ENCODE results near the gene PRSS57.
A peak's percentile ranks its signal among the peaks of the same experiment; 100 is the strongest.

Gene PRSS57

DNA sequence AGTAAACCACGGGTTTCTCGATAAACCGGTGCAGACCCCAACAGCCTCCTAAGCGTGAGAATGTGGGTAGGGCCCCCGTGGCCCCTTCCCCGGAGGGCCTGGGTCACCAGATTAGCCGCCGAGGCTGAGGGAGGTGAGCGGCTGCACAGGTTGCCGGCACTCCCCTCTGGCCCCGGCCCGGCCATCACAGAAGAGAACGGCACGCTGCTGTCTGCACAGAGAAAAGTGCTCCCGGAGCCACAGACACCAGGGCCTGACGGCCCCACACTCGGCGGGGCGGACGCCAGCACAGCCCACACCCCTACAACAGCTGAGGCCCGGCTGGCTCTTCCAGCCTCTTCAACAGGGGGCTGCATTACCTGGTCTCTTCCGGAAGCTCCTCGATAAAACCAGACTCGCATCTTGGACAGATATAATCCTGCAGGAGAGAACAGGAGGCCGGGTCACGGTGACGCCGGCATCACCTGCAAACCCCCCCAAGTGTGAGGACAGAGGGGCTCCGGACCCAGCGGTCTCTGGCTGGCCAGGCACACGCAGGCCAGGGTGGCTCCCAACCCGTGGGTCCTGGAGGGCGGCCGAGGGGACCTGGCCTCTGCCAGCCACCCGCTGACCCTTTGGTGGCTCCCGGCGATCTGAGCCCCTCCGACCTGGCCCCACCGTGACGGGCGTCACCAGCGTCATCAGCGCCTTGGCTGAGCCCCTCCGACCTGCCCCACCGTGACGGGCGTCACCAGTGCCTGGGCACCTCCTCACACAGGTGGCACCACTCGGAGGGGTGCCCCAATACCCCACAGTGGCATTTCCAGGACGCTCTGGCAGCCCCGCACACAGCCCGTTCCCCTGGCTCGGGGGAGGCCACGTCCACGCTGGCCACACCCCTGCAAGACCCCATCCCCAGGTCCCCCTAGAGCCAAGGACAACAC lies 42.5 kb downstream of the PRSS57 start:
- DNase-seq (ENCODE audit: low read depth in 2 of 2) = no peak

DNA sequence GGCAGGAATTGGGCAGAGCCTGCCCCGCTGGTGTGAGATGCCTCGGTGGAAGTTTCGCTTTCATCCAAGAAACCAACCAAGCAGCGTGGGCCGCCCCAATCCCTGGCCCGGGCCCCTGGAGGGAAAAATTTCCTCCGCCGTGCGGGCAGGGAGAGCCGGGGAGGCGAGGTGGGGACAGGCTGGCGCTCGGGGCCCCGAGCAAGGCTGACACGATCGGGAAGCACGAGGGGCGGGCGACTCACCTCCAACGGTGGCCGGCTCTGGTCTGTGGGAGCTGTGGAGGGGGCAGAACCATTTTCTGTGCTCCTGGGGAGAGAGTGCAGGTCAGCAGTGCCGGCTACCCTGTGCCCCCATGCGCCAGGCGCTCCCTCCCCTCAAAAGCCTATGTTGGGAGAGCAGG lies 43.3 kb downstream of the PRSS57 start:
- no peak for DNase-seq (ENCODE audit: low read depth in 2 of 2)

DNA sequence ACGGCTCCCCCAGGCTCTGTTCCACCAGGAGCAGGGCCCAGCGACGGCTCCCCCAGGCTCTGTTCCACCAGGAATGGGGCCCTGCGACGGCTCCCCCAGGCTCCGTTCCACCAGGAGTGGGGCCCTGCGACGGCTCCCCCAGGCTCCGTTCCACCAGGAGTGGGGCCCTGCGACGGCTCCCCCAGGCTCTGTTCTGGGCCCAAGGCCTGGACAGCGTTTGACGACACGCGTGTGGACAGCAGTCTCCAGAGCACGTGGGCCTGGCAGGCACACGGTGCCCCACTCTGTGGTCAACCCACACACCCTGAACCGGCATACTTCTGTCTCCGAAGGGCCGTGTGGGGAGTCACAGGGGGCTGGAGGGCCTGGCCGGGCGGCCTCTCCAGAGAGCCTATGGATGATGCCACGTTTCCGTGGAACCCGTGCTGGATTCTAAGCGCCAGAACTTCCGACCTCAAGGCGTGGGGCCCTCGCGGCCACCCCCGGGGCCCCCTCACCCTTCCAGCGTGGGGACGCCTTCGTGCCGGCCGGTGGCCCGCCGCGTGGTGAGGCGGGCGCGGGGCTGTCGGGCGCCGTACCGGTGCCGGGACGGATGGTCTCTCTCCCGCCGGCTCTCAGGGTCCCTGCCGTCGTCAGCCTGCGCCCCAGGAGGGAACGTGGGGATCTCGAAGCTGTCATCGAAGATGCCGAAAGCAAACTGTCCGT lies 44.0 kb downstream of the PRSS57 start:
- no peak for DNase-seq (ENCODE audit: low read depth in 2 of 2)

DNA sequence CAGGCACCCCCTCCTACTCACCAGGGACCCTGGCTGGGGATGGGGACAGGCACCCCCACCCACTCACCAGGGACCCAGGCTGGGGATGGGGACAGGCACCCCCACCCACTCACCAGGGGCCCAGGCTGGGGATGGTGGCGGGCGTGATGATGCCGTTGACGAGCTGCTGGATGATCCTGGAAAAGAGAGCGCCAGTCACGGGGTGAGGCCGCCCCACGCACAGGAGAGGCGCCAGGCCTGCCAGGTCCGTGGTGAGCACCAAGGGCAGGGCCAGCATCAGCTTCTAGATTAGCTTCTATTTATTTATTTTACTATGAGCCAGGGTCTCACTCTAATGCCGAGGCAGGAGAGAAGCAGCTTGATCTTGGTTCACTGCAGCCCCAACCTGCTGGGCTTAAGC lies 45.1 kb downstream of the PRSS57 start:
- DNase-seq (ENCODE audit: low read depth in 2 of 2) = no peak

DNA sequence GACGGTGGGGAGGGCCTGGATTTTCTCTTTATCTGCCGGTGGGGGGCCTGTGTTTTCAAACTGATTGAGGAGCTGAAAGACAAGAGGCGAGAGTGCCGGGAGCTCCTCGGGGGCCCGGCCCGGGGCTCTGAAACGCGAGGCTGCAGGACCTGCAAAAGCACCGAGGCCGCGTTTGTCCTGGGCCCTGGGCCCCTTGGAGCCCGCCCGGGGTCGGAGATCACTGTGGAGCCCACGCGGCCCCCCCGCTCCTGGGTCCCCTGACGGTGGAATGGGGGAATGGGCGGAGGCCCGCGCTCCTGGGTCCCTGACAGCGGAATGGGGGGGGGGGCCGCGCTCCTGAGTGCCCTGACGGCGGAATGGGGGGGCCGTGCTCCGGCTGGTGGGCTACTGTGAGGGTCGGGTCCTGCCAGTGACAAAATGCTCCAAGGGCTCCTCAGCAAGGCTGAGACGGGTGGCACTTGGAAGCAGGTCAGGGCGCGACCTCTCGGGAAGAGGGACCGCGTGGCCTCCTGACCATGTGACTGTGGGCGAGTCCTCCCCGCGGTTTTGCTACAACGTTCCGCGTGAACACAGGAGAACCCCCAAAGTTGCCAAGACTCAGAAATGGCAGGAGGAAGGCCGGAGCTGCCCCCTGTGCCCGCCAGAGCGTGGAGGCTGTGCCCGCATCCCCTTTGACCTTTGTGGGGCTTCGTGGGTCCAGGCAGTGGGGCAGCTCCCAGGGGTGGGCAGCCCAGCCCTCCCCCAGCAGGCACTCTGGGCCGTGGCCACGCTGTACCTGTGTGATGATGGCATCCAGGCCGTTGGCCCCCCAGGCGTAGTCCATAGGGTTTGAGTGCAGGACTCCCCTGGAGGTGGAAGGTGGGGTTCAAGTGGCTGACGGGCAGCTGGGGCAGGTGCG lies 46.1 kb downstream of the PRSS57 start:
- DNase-seq (ENCODE audit: low read depth in 2 of 2) = no peak

DNA sequence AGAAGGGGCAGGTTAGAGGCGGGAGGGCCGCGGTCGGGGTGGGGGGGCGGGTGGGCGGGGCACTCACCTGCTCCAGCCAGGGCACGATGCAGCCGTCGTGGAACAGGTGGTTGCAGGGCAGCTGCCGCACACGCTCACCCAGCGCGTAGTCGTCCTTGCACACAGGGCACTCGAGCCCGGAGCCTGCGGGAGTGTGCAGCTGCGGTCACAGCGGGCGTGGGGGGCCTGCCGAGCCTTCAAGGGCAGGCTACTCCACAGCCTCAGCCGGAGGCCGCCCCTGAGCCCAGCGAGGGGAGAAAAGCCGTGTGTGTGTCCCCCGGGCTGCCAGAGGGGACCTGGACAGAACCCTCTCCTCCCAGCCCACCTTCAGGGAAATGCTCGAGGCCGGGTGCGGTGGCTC lies 46.9 kb downstream of the PRSS57 start:
- no peak for DNase-seq (ENCODE audit: low read depth in 2 of 2)

DNA sequence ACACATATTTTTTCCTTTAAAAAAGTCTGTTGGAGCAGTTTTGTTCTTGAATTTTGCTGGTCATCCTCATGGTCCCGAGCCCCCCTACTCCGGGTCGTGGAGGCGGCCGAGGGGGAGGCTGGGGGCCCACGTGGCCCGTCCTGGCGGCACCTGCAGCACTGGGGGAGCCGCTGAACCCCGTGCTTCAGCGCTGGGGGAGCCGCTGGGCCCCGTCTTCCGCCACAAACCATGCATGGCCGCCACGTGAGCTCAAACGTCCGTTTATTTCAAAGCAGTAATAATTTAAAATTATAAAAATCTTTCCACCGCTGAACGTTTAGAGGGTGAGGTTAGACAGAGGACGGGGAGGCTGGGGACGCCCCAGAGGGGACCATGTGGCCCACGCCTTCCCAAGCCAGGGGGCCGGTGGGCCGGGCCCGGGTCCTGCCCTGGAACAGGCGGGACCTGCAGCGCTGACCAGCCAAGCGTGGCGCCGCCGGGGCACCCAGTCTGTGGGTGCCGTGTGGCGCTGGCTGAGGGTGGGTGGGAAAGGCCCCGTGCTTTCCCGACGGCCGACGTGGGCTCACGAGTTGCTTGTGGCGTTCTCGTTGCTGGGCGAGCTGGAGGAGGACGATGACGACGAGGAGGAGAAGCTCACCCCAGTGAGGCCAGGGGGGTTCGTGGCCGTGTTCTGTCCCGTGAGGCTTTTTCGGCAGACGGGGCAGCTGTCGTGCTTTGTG lies 47.5 kb downstream of the PRSS57 start:
- DNase-seq (ENCODE audit: low read depth in 2 of 2) = no peak

DNA sequence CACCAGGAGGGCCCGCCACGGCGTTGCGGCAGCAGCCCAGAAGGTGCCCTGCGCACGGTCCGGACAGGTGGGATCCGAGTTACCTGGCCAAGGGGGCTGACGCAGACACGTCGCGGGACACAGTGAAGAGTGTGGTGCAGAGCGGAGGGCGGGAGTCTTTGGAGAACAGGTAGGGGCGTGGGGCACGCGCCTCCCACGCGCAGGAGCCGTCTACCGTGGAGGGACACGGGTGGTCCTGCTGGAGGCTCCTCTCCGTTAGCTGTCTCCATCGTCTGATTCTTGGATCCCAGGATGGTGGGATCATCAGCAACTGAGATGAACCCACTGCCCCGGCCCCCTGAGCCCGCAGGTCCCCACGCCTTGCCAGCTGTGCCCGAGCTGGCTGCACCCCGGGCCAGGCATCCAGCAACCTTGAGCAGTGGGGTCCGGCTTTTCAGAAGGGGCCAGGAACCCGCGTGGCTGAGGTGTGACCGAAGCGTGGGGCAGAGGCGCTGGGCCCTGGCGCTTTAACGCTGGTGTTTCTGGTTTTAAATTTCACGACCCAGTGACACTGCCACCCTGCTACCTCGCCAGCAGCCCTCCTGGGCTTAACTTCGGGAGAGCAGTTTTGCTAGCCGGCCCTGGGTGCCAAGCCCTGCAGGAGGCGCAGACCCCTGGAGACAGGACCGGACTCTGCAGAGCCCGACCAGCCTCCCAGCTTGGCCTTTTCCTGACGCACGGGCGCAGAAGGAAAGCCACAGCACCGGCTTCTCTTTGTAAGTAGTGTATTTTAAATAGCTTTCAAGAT lies 48.3 kb downstream of the PRSS57 start:
- DNase-seq (ENCODE audit: low read depth in 2 of 2) = no peak

DNA sequence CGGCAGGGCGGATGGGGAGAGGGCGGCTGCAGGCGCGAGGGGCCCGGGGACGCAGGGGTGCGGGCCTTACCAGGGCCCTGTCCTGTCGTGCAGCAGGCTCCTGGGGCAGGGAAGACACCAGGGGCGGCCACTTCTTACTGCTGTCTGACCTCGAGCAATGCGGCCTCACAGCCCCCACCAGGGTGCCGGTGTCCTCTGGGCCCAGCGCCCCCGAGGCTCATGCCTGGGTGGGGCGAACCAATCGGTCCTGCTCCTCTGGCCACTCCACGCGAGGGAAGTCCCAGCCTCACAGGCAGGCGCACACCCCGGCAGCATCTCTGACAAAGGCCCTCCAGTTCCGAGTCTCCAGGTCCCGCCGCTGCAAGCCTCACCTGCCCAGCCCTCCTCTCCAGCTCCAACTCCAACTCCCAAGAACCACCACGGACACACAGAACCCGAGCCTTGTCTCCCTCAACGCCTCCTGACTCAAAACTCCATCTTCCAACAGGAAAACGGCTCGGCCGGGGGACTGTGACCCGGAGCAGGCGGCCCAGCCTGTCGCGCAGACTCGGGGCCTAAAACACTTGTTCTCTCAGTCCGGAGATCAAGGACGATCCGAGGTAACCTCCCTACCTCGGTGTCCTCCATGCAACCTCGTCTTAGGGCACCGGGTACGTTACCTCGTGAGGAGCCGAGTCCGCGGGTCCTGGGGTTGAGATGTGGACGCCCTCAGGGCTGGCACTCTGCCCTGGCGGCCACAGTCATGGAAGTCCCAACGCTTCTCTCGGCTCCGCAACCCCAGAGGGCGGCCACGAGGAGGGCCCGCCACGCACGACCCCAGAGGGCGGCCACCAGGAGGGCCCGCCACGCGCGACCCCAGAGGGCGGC lies 49.1 kb downstream of the PRSS57 start:
- no peak for DNase-seq (ENCODE audit: low read depth in 2 of 2)

DNA sequence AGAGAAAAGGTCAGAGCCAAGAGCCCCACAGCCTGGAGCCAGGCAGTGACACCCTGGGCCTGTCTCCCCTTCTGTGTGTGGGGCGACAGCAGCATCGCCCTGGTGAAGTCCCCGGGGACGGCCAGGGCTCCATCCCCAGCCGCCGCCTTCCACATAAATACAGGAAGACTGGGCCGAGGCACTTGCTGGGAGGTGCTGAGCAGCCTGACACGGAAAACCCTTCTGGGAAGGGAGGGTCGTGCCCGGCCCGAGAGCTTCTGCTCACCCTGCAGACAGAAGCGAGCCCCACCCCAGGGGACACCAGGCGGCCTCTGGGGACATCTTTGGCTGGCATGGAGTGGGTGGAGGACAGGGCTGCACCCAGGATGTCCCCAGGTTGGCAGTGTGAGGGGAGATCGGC lies 50.5 kb downstream of the PRSS57 start:
- no peak for DNase-seq (ENCODE audit: low read depth in 2 of 2)

DNA sequence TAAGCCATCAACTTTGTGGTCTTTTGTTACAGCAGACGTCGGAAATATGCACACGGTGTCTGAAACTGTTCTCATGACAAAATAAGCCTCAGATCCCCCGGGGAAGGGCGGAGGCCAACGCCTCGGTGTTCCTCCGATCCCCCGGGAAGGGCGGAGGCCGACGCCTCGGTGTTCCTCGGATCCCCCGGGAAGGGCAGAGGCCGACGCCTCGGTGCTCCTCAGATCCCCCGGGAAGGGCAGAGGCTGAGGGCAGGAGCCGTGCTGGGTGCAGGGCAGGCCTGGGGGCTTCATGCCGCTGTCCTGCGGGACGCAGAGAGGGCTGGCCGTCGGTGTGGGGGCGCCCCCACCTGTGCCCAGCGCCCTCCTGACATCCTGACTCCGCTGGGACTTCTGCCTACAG lies 50.9 kb downstream of the PRSS57 start:
- DNase-seq (ENCODE audit: low read depth in 2 of 2) = no peak

DNA sequence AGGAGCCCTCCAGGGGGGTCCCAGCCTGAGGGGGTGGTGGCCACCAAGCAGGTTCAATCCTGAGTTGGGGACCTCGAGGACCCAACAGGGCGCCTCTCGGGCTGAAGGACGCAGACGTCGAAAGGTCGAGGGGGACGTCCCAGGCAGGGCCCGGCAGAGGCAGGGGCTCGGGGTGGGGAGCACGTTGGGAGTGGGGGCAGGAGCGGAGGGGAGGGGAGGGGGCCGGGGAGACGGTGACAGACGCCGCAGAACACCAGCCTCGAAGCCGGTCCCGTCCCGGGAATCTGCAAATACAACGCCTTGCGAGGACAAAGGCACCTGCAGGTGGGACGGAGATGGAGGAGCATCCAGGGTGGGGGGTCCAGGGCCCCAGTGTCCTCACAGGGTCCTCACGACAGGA lies 51.5 kb downstream of the PRSS57 start:
- DNase-seq (ENCODE audit: low read depth in 2 of 2) = no peak

DNA sequence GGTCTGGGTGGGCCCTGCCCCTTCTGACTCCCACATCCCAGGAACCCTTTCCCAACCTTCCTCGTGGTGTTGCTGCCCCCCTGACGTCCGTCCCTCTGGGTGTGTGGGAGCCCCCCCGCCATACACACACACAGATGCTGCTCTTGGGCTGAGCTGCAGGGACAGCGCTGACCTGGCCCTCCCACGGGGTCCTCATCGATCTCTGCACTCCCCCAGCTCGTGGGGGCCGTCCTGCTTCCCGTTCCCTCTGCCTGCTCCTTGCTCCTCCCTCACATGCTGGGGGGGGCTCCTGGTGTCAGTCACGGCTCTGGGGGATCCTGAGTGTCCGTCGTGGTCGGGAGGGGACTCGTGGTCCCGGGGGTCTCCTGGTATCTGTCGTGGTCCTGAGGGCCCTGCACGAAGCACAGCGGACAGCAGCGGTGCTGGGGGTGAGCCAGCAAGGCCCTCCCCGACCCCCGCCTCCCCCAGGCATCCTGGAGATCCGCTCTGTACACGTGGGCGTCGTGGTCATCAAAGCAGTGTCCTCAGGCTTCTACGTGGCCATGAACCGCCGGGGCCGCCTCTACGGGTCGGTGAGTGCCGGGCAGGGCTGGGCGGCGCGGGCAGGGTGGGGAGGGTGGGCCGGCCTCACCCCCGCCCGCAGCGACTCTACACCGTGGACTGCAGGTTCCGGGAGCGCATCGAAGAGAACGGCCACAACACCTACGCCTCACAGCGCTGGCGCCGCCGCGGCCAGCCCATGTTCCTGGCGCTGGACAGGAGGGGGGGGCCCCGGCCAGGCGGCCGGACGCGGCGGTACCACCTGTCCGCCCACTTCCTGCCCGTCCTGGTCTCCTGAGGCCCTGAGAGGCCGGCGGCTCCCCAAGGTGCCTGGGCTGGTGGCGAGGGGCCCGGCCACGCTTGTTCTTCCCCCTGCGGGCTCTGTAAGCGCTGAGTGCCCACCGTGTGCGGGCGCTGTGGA lies 52.2 kb downstream of the PRSS57 start:
- DNase-seq (ENCODE audit: low read depth in 2 of 2) = no peak

DNA sequence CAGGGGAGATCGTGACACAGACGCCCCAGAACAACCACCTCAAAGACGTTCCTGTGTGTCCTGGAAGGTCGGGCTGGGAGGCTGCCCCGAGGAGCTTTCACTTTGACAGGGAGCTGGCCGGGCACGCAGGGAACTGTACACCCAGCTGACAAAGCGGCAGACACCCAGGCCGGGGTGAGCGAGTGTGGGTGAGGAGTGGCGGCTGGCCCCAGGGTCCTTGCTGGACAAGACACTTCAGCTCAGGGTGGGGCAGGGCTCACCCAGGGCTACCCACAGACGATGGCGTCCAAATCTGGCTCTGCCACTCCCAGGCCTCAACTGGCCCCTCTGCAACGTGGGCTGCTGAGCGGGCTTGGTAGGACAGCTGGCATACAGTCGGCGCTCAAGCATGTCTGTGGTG lies 53.5 kb downstream of the PRSS57 start:
- no peak for DNase-seq (ENCODE audit: low read depth in 2 of 2)

DNA sequence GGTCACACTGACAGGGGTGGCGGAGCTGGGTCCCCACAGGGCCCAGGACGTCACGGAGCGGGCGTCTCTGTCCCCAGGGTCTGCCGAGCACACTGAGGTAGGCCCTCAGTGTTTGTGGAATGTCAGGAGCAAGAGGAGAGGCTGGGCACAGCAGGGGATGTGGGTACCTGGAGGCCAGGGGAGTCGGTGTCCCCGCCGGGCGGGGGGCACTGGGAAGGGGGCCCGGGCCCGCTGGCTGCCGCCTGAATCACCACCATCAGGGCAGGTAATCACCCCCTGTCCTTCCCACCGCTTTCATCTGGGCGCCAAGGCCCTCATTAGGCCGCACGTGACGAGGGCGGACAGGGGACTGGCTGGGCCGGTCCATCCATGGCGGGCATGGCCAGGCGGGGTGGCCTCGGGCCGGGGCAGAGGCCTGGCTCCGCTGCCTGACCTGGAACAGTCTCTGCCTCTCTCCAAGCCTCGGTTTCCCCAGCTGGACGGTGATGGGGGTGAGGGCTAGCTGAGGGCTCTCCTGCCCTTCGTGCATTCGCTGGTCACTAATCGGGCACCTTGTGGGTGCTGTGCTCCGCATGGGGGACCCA lies 54.6 kb downstream of the PRSS57 start:
- no peak for DNase-seq (ENCODE audit: low read depth in 2 of 2)

DNA sequence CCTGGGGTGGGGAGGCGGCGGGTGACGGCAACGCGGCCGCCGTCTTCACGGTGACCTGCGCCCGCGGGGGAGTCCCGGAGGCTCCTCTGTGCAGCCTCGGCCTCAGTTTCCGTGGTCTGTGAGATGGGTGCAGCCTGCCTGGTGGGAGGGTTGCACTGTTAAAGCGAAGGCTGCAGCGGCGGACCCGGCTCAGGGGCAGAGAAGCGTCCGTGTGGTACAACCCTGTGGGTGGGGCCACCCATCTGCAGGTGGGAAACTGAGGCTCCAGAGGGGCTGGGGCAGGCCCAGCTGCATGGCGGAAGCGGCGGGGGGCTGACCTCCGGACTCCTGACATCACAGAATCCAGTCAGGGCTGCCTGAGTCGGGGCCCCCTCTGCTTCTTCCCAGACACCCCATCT lies 55.1 kb downstream of the PRSS57 start:
- DNase-seq (ENCODE audit: low read depth in 2 of 2) = no peak

DNA sequence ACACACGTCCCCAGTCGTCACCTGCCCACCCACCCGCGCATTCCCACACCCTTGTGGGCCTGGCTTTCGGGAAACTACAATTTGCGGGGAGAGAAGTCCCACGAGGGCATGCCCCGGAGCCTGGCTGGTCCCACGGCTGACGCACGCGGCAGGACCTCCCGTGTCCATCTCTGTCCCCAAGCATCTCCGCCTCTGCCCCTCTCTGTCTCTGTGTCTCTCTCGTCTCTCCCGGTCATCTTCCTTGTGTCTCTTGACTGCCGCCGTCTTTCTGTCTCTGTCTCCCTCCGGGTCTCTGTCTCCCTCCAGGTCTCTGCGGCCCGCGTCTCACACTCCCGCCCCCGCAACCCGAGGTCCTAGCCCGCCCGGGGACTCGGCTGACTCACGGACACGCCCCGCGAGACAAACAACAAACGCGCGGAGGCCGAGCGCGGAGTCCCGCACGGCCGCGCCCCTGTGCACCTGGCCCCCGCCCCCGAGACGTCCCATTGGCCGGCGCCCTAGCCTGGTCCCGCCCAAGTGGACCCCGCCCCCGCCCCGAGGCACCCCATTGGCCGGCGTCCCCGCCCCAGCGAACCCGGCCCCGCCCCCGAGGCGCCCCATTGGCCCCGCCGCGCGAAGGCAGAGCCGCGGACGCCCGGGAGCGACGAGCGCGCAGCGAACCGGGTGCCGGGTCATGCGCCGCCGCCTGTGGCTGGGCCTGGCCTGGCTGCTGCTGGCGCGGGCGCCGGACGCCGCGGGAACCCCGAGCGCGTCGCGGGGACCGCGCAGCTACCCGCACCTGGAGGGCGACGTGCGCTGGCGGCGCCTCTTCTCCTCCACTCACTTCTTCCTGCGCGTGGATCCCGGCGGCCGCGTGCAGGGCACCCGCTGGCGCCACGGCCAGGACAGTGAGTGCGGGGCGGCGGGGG lies 55.7 kb downstream of the PRSS57 start, which contains the start of gene FGF22:
Gene FGF22, plus strand, starts transcription at position 627 of the 908 bp plus-strand sequence. Its CDS starts 47 bp downstream, at position 674.
- DNase-seq (ENCODE audit: low read depth in 2 of 2) = peak; percentile 90 to 92
